K562 (cell line): Measurements from ENCODE around the gene CACNG7. TPM values are rescaled to one million over a fixed set of nuclear protein-coding genes. Genes with fewer than 3 reads are reported as not detected.
A peak's percentile ranks its signal among the peaks of the same experiment; 100 is the strongest.

Source experiments
- ATAC-seq: fragments of 200-7000 bp; cut with Tn5 transposase; 3 replicates; pipeline ENCODE4 v1.9.1; 2020; ENCODE audit warnings: moderate library complexity
- BruUV-seq: library from RNA; stranded (reverse); fragments of 400-500 nt; replicated peaks from 2 replicates; lab custom pipeline; 2021; lab: Mats Ljungman, UMichigan
- CTCF ChIA-PET: fragments of 300-600 bp; formaldehyde crosslinking; extraction: SDS; loops from one replicate; lab custom pipeline; 2021; ENCODE audit warnings: low intra/inter-chr PET ratio; lab: Yijun Ruan, JAX
- POLR2A ChIA-PET: fragments of 300-600, 350-650 bp; sonication (Branson Sonifier 250); formaldehyde crosslinking; extraction: SDS; loops from one replicate; lab custom pipeline; 2021; ENCODE audit warnings: antibody characterized with exemption, inconsistent platforms; lab: Yijun Ruan, JAX
- DNase-seq, 4 experiments: peaks; one replicate each; pipeline versions ENCODE4 v3.0.0 to v3.0.0-alpha.2; 2011 to 2018; ENCODE audit warnings: low spot score in 3 of 4, mixed read lengths in 3 of 4; ENCODE audit errors: extremely low read depth in 1 of 4
- FAIRE-seq: peaks from 2 replicates; lab custom pipeline; 2011; peaks lifted over from hg19 to GRCh38; lab: Jason Lieb, UNC
- H2AFZ ChIP-seq: 2 replicates; pipeline ENCODE4 v1.6.0; 2011; ENCODE audit warnings: low read depth, low read length, control low read depth, inconsistent platforms
- H3K27ac ChIP-seq: fragments of 200-600 bp; 3 replicates; pipeline ENCODE4 v1.8.0; 2011; ENCODE audit warnings: low read depth, mild to moderate bottlenecking, control low read depth, inconsistent platforms, low read length, moderate library complexity, mixed read lengths; ENCODE audit errors: extremely low read depth
- H3K27me3 ChIP-seq, 2 experiments: fragments of 300-600 bp in 1 of 2; 2 replicates in 1 of 2; 3 replicates in 1 of 2; pipeline versions ENCODE4 v1.6.0 to v1.8.0; 2011; ENCODE audit warnings: inconsistent platforms in 2 of 2, low read length in 2 of 2, mild to moderate bottlenecking in 1 of 2, mixed read lengths in 1 of 2, moderate library complexity in 1 of 2; ENCODE audit not compliant: control insufficient read depth in 2 of 2, insufficient read depth in 2 of 2
- H3K36me3 ChIP-seq: fragments of 300-600 bp; 3 replicates; pipeline ENCODE4 v1.8.0; 2011; ENCODE audit warnings: mild to moderate bottlenecking, low read length, inconsistent platforms; ENCODE audit not compliant: control insufficient read depth, insufficient read depth
- H3K4me1 ChIP-seq, 2 experiments: fragments of 200-600 bp in 1 of 2; replicated peaks in 1 of 2; 2 replicates in 1 of 2; 3 replicates in 1 of 2; pipeline versions ENCODE4 v1.5.1 to v1.8.0; 2011; ENCODE audit warnings: inconsistent platforms in 2 of 2, low read length in 2 of 2, mild to moderate bottlenecking in 1 of 2, mixed read lengths in 1 of 2, moderate library complexity in 1 of 2; ENCODE audit not compliant: control insufficient read depth in 2 of 2, insufficient read depth in 2 of 2
- H3K4me2 ChIP-seq: 2 replicates; pipeline ENCODE4 v1.6.1; 2011; ENCODE audit warnings: low read length, control low read depth, inconsistent platforms, mixed read lengths; ENCODE audit not compliant: insufficient read depth
- H3K4me3 ChIP-seq: fragments of 200-600 bp; sonication (generic), shearing (Covaris generic); 2 replicates; pipeline ENCODE4 v1.5.1; 2016; ENCODE audit warnings: control low read depth, inconsistent platforms
- H3K79me2 ChIP-seq: fragments of 200-600 bp; 3 replicates; pipeline ENCODE4 v1.8.0; 2011; ENCODE audit warnings: low read length, inconsistent platforms; ENCODE audit not compliant: control insufficient read depth, insufficient read depth
- H3K9ac ChIP-seq, 2 experiments: 2 replicates each; pipeline versions ENCODE4 v1.6.0 to v1.6.1; 2011; ENCODE audit warnings: low read depth in 2 of 2, low read length in 2 of 2, control low read depth in 1 of 2, inconsistent platforms in 1 of 2, mild to moderate bottlenecking in 1 of 2, mixed read lengths in 1 of 2; ENCODE audit not compliant: insufficient read depth in 1 of 2
- H3K9me1 ChIP-seq: one replicate; pipeline ENCODE4 v1.6.0; 2011; ENCODE audit warnings: inconsistent platforms, mild to moderate bottlenecking, low read length, moderate library complexity; ENCODE audit not compliant: control insufficient read depth, insufficient read depth
- H3K9me3 ChIP-seq: replicated peaks from 2 replicates; pipeline ENCODE4 v1.5.1; 2011; ENCODE audit warnings: low read depth, low read length, inconsistent platforms; ENCODE audit not compliant: control insufficient read depth, insufficient read depth
- H4K20me1 ChIP-seq: replicated peaks from 2 replicates; pipeline ENCODE4 v1.6.1; 2011; ENCODE audit warnings: low read length, inconsistent platforms, mixed read lengths; ENCODE audit not compliant: control insufficient read depth, insufficient read depth
- AFF1 ChIP-seq, 2 experiments: fragments of 450-650 bp; IDR thresholded peaks; 2 replicates each; pipeline ENCODE4 v1.6.1; 2018; ENCODE audit warnings: mild to moderate bottlenecking in 2 of 2, low read depth in 1 of 2; ENCODE audit not compliant: partially characterized antibody in 2 of 2
- CHAMP1 ChIP-seq: fragments of 450-650 bp; IDR thresholded peaks from 2 replicates; pipeline ENCODE4 v1.6.1; 2016; ENCODE audit warnings: mild to moderate bottlenecking
- CREM ChIP-seq: IDR thresholded peaks from 2 replicates; pipeline ENCODE4 v1.6.1; 2014; ENCODE audit warnings: antibody characterized with exemption, low read depth
- E2F5 ChIP-seq: sonication (generic); formaldehyde crosslinking; IDR thresholded peaks from 2 replicates; pipeline ENCODE4 v1.8.0; 2022; ENCODE audit warnings: mild to moderate bottlenecking, missing genetic modification reagents
- GTF2E2 ChIP-seq: fragments of 200-800 bp; sonication (Bioruptor generic); IDR thresholded peaks from 2 replicates; pipeline ENCODE4 v1.6.1; 2016; ENCODE audit warnings: missing genetic modification characterization, missing compliant biosample characterization
- HCFC1 ChIP-seq: IDR thresholded peaks from 2 replicates; pipeline ENCODE4 v1.6.1; 2012; ENCODE audit warnings: low read depth, low read length, improper control_type of control experiment
- HDAC8 ChIP-seq: fragments of 450-650 bp; IDR thresholded peaks from 2 replicates; pipeline ENCODE4 v1.6.1; 2016; ENCODE audit warnings: mild to moderate bottlenecking, missing genetic modification characterization, moderate library complexity, missing compliant biosample characterization
- RBM15 ChIP-seq: fragments of 200-400 bp; formaldehyde crosslinking; IDR thresholded peaks from 2 replicates; pipeline ENCODE4 v1.6.1; 2018; ENCODE audit warnings: mild to moderate bottlenecking, low read length, moderate library complexity; ENCODE audit not compliant: insufficient read depth
- TCFL5 ChIP-seq: fragments of 250-450 bp; sonication (Bioruptor Pico); conservative IDR thresholded peaks from 2 replicates; pipeline ENCODE4 v1.6.1; 2021; ENCODE audit warnings: mild to moderate bottlenecking, moderate library complexity, matching md5 sums
- ZNF184 ChIP-seq: sonication (generic); formaldehyde crosslinking; IDR thresholded peaks from 2 replicates; pipeline ENCODE4 v1.5.0; 2020; ENCODE audit warnings: missing genetic modification reagents
- WGBS: fragments of 100-300 bp; shearing (Covaris generic); methylation state at CpG from one replicate; pipeline ENCODE4 v1.1.6; 2016; ENCODE audit warnings: low coverage, mixed read lengths; ENCODE audit not compliant: insufficient coverage; ENCODE audit errors: missing lambda C conversion rate; 5-methylcytosine and 5-hydroxymethylcytosine counted together
- in situ Hi-C: fragments of 300-500 bp; cut with MboI; formaldehyde crosslinking; loops from 4 replicates; pipeline ENCODE4 v1.15.0; 2018; ENCODE audit warnings: inconsistent platforms, mixed read lengths
- intact Hi-C: fragments of 100-400 bp; cut with micrococcal nuclease; formaldehyde crosslinking; loops from 2 replicates; pipeline ENCODE4 v1.14.2; 2022
- polyA plus RNA-seq, 8 experiments: library from polyadenylated mRNA; depleted of rRNA in 4 of 8; stranded (reverse) in 5 of 8; unstranded in 3 of 8; fragments of >200 nt; fragmentation: Nextera tagmentation in 2 of 8; fragmentation: Illumina TruSeq in 1 of 8; extraction: Ambion mirVana in 2 of 8; extraction: Trizol in 1 of 8; gene quantifications; 2 replicates each; pipeline versions ENCODE4 v1.2.1 to v1.2.3, GENCODE V29; 2011 to 2014; ENCODE audit warnings: inconsistent platforms in 1 of 8, missing spikeins in 1 of 8
- total RNA-seq, 7 experiments: library from RNA; depleted of rRNA in 6 of 7; stranded (reverse); fragments of >200 nt in 6 of 7; fragmentation: Illumina TruSeq in 2 of 7; extraction: Trizol in 2 of 7; gene quantifications; 2 replicates each; pipeline versions ENCODE4 v1.2.1 to v1.2.3, GENCODE V29; 2011 to 2021; ENCODE audit warnings: low replicate concordance in 1 of 7

The CACNG7 gene
- total and polyA plus RNA-seq, 9 of the 15 experiments (the other 6 are each of a cell fraction or from before 2014, with no cell fraction given), result not detected

- TF ChIP-seq CHAMP1 (peak; percentile 46; the same call in 1 of the 2 replicates), AFF1 (IDR thresholded peaks at IDR 0.05; ENCODE audit: low read depth in 1 of 2, partially characterized antibody in 2 of 2) (peak in 1 of 2 experiments; percentile 93), TCFL5 (no peak)
- TF ChIP-seq, all 486 proteins: peak for 13
Observed at GRCh38 chr19:53927739-53928138, 18.7 kb downstream of the CACNG7 start (continued).

GRCh38 chr19:53936029-53936428 lies 27.0 kb downstream of the CACNG7 start:
- Histone ChIP-seq H3K9me3 (no peaks in the 10 kb centered on the region), H3K4me2 (no peak overlapping the region), H3K9me1 (no peaks in the 10 kb centered on the region), H3K9ac (no peak overlapping the region), H3K4me3 (no peak overlapping the region), H2AFZ (no peak overlapping the region), H4K20me1 (no peaks in the 10 kb centered on the region), H3K79me2 (no peaks in the 10 kb centered on the region), H3K36me3 (no peaks in the 10 kb centered on the region), H3K4me1 (no peaks in the 10 kb centered on the region), H3K27me3 (peaks cover 7 to 9% of the 10 kb centered on the region in 2 experiments; a peak in 2 of 5 replicates), H3K27ac (no peak overlapping the region)
- ChIA-PET POLR2A (no interaction called here), CTCF (no interaction called here)
- no peak for DNase-seq
- TF ChIP-seq CREM, result no peak
- TF ChIP-seq GTF2E2 (tag), result no peak
- TF ChIP-seq RBM15, result no peak
- TF ChIP-seq E2F5 (CRISPR knock-in tag), result no peak
- no peak for TF ChIP-seq ZNF184 (CRISPR knock-in tag)
- no peak for TF ChIP-seq HDAC8
- TF ChIP-seq HCFC1, result no peak
- FAIRE-seq, result no peak
- no TSS peak for BruUV-seq
- in situ Hi-C loops, result no loop called here
- ATAC-seq, result no peak
- WGBS, result 2% methylated on average over 6 of the region's 7 CpGs
- intact Hi-C loops, result no loop called here
